ENCODE data around the gene DDI2. TPM values are rescaled to one million over a fixed set of nuclear protein-coding genes. Genes with fewer than 3 reads are reported as not detected.

The DDI2 gene
- total RNA-seq, 2 experiments from 2014 or later, result 23.5 to 40.8 TPM

- Histone ChIP-seq H3K4me3 (ENCODE audit: low read depth, low read length, poor library complexity, severe bottlenecking) (no peak overlapping the region), H3K9me3 (ENCODE audit: low read length) (no peaks in the 10 kb centered on the region), H3K4me2 (ENCODE audit: low read length) (no peak overlapping the region), H3K27ac (ENCODE audit: low read depth, low read length, poor library complexity, severe bottlenecking) (no peak overlapping the region), H4K20me1 (ENCODE audit: insufficient read depth, low read length) (no peaks in the 10 kb centered on the region), H3K4me1 (ENCODE audit: insufficient read depth, low read length, poor library complexity, severe bottlenecking) (no peaks in the 10 kb centered on the region), H3K79me2 (ENCODE audit: insufficient read depth, low read depth, low read length) (no peaks in the 10 kb centered on the region), H3K36me3 (ENCODE audit: insufficient read depth, low read length) (peaks cover 54% of the 10 kb centered on the region), H2AFZ (ENCODE audit: low read length) (no peak overlapping the region), H3K9me2 (ENCODE audit: insufficient read depth, low read length) (no peaks in the 10 kb centered on the region)
- ChIA-PET POLR2A (interaction anchor here (0.6 kb wide), 1 partner anchor 66 kb away, joined by 4 read pairs; no protein-coding TSS in a partner anchor), CTCF (ENCODE audit: unreplicated experiment) (no interaction called here)
- TF ChIP-seq CTCF (conservative IDR thresholded peaks at IDR 0.05; ENCODE audit: low read length) (no peak), EZH2phosphoT487 (IDR thresholded peaks at IDR 0.05; ENCODE audit: borderline replicate concordance, low read depth, low read length) (no peak)
- BruUV-seq (replicated peaks), result no TSS peak
- intact Hi-C loops (cut with micrococcal nuclease; ENCODE audit: unreplicated experiment), result no loop called here
- DNase-seq (ENCODE audit: low spot score), result no peak
These were observed 45.2 kb downstream of the DDI2 start for GRCh38 chr1:15662477-15662876.

- H3K4me1 ChIP-seq (ENCODE audit: insufficient read depth, low read length, poor library complexity, severe bottlenecking), result no peaks in the 10 kb centered on the region
- H3K9me2 ChIP-seq (ENCODE audit: insufficient read depth, low read length), result no peaks in the 10 kb centered on the region
- intact Hi-C loops (cut with micrococcal nuclease; ENCODE audit: unreplicated experiment), result no loop called here
- POLR2A ChIA-PET, result interaction anchor here (0.6 to 1.2 kb wide), 6 partner anchors 8 to 776 kb away, joined by 3 to 4 read pairs (median 3); no protein-coding TSS in a partner anchor
- H4K20me1 ChIP-seq (ENCODE audit: insufficient read depth, low read length), result no peaks in the 10 kb centered on the region
- BruUV-seq (replicated peaks), result TSS peak; percentile 12
- H2AFZ ChIP-seq (ENCODE audit: low read length), result no peak overlapping the region
- no peak overlapping the region for H3K4me3 ChIP-seq (ENCODE audit: low read depth, low read length, poor library complexity, severe bottlenecking)
- no peak for TF ChIP-seq EZH2phosphoT487 (IDR thresholded peaks at IDR 0.05; ENCODE audit: borderline replicate concordance, low read depth, low read length)
- no peak for TF ChIP-seq CTCF (conservative IDR thresholded peaks at IDR 0.05; ENCODE audit: low read length)
- H3K27ac ChIP-seq (ENCODE audit: low read depth, low read length, poor library complexity, severe bottlenecking), result no peak overlapping the region
- H3K79me2 ChIP-seq (ENCODE audit: insufficient read depth, low read depth, low read length), result no peaks in the 10 kb centered on the region
- CTCF ChIA-PET (ENCODE audit: unreplicated experiment), result interaction anchor here (1.3 kb wide), 1 partner anchor 10 kb away, joined by 4 read pairs; no protein-coding TSS in a partner anchor
- H3K36me3 ChIP-seq (ENCODE audit: insufficient read depth, low read length), result peaks cover 44% of the 10 kb centered on the region
- no peaks in the 10 kb centered on the region for H3K9me3 ChIP-seq (ENCODE audit: low read length)
- no peak overlapping the region for H3K4me2 ChIP-seq (ENCODE audit: low read length)
- no peak for DNase-seq (ENCODE audit: low spot score)
These were observed 46.7 kb downstream of the DDI2 start for GRCh38 chr1:15663925-15664324.

GRCh38 chr1:15667362-15667761, 50.1 kb downstream of the DDI2 start:
- DNase-seq (ENCODE audit: low spot score), result no peak
- H3K4me2 ChIP-seq (ENCODE audit: low read length), result no peak overlapping the region
- H2AFZ ChIP-seq (ENCODE audit: low read length), result no peak overlapping the region
- intact Hi-C loops (cut with micrococcal nuclease; ENCODE audit: unreplicated experiment), result no loop called here
- no peaks in the 10 kb centered on the region for H3K79me2 ChIP-seq (ENCODE audit: insufficient read depth, low read depth, low read length)
- TF ChIP-seq EZH2phosphoT487 (IDR thresholded peaks at IDR 0.05; ENCODE audit: borderline replicate concordance, low read depth, low read length) (no peak), CTCF (conservative IDR thresholded peaks at IDR 0.05; ENCODE audit: low read length) (no peak)
- CTCF ChIA-PET (ENCODE audit: unreplicated experiment), result no interaction called here
- H3K9me3 ChIP-seq (ENCODE audit: low read length), result no peaks in the 10 kb centered on the region
- no peak overlapping the region for H3K4me3 ChIP-seq (ENCODE audit: low read depth, low read length, poor library complexity, severe bottlenecking)
- H3K9me2 ChIP-seq (ENCODE audit: insufficient read depth, low read length), result no peaks in the 10 kb centered on the region
- POLR2A ChIA-PET, result no interaction called here
- peaks cover 10% of the 10 kb centered on the region for H3K36me3 ChIP-seq (ENCODE audit: insufficient read depth, low read length)
- no peaks in the 10 kb centered on the region for H4K20me1 ChIP-seq (ENCODE audit: insufficient read depth, low read length)
- H3K4me1 ChIP-seq (ENCODE audit: insufficient read depth, low read length, poor library complexity, severe bottlenecking), result no peaks in the 10 kb centered on the region
- no TSS peak for BruUV-seq (replicated peaks)
- no peak overlapping the region for H3K27ac ChIP-seq (ENCODE audit: low read depth, low read length, poor library complexity, severe bottlenecking)
